NCI-H146 treated with DMSO at 0.1 percent for 48 hours (cell line): ENCODE results near the gene FAM222B.

Source experiments
- DNase-seq: peaks from one replicate; lab custom pipeline; 2025; ENCODE audit not compliant: unreplicated experiment; lab: John Stamatoyannopoulos, UW

The FAM222B gene

DNA sequence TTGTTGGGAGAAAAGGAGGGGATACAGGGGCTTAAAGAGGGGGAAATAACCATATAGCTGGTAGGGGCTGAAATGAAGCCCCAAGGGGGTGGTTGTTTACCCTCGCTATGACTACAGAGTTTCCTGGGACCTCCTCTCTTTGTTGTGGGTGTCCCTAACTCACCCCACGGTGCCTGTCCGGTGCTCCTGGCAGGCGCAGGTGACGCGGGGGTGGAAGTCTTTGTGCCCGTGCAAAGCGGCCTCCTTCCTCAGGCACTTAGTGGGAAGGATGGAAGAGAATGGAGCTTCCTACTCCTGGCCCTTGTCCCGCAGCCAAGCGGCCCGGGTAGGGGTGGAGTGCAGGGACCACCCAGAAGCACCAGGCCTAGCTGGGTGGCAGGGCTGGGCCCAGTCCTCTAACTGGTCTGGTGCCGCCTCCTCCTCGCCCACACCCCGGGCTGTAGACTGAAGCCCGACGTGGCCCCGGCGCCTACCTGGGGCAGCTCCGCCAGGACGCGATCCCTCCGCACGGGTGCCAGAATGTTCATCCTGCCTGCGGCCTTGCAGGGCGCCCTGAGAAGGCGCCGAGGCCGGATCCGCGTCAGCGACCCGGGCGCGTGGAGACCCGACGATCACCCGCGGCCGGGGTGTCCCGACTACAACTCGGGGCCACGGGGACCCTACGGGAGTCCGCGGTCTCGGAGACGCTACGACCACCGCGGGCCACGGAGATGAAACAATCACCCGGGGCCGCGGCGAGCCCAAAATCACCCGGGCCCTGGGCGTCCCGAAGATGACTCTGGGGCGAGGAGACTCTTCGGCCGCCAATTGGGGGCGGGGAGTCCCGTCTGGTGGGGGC lies 125.6 kb downstream of the FAM222B start:
- DNase-seq = no peak

DNA sequence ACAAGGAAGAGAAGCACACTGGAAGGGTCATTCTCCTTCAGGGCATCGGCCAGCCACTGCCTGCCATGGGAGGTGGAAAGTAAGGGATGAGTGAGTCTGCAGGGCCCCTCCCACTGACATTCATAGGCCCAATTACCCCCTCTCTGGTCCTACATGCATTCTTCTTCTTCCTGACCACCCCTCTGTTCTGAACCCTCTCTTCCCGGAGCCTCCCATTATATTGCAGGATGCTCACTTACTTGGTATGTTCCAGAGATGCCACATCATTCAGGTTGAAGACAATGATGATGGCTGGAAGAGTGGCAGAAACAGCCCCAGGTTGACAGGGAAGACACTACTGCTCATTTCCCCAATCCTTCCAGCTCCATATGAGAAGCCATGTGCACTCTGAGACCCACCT lies 127.4 kb downstream of the FAM222B start:
- no peak for DNase-seq

DNA sequence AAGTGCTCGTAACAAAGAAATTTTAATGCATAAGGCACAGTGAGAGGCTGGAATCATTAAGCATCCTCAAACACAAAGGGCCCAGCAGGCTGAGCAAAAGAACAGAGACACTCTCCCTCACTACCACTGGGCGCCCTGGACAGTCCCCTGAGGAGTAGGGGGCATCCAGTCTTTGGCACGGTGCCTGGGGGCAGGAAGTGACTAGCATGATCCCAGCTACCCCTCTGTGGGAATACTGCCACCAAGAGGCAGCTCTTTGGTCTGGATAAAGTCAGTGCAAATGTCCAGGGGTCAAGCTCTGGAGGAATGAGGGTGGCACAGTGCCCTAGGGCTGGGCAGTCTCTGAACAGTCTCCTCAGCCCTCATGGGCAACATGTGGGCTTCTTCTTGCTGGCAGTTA lies 128.3 kb downstream of the FAM222B start:
- DNase-seq = no peak

DNA sequence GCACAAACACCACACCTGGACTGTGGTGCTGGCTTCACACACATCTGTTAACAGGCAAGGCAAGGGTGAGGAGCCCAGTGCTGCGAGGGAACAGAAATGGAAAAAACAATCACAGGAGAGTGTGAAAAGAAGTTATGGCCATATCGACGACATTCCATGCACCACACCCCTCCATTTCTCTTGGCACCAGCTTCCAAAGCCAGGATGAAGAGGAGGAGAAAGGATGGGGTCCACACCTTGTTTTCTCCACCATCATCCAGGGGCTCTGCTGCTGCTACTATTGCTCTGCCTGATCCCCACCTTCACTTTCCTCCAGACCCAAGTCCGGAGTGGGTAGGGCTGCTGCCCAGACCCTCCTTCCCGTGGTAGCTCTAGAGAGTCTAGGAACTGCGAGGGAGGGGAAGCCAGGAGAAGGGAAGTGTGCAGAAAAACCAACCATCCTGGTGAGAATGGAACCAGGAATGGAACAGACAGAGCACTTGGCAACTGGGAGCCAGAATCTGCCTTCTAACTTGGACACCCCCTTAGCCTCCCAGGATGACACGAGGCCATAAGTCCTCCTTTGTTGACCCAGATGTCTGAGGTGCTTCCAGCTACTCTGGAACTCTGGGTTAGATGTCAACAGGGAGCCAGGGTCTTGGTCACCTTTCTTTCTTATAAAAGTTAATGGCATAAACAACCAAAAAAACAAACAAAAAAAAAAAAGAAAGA lies 129.7 kb downstream of the FAM222B start:
- DNase-seq = no peak

DNA sequence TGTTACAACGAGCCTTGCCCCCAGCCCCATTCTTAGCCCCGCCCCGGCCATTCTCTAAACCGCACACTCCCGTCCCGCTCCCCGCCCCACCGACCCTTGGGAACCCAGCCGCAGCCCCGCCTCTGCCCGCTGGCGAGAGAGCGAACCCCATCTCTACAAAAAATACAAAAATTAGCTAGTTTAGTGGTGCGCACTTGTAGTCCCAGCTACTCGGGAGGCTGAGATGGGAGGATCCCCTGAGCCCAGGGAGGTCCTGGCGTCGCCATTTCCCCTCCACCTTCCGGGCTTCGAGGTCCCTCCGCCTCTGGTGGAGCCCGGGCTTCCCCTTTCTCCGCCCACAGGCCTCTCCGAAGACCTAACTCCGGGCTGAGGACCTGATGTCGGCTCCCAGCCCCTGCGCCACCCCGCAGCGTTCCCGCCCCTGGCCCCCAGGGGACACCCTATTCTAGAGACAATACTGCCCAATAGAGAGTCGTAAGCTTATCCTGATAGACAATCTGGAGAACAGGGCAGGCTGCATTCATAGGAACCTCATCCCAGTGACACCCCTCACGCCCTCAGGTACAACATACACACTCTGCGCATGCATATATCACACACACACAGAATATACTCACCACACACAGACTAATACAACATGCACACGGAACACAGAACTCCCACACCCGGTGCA lies 130.4 kb downstream of the FAM222B start:
- no peak for DNase-seq

DNA sequence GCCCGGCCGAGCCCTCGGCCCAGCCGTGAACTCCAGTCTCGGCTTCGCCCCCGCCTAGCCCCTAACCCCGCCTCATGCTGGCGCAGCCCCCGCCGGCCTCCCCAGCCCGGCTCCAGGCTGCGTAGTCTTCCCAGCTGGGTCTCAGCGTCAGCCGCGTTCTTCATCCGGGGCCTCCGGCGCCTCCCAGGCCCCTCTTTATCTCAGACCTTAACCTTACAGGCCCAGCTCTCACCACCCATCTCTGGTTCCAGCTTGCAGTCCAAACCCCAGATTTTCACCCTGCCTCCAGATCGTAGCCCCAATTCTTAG lies 130.9 kb downstream of the FAM222B start, which contains the start of gene PROCA1:
TSS of gene PROCA1 (minus strand) at position 166 of the 309 bp plus-strand sequence. CDS start 228 bp downstream, outside the sequence.
- DNase-seq = no peak

DNA sequence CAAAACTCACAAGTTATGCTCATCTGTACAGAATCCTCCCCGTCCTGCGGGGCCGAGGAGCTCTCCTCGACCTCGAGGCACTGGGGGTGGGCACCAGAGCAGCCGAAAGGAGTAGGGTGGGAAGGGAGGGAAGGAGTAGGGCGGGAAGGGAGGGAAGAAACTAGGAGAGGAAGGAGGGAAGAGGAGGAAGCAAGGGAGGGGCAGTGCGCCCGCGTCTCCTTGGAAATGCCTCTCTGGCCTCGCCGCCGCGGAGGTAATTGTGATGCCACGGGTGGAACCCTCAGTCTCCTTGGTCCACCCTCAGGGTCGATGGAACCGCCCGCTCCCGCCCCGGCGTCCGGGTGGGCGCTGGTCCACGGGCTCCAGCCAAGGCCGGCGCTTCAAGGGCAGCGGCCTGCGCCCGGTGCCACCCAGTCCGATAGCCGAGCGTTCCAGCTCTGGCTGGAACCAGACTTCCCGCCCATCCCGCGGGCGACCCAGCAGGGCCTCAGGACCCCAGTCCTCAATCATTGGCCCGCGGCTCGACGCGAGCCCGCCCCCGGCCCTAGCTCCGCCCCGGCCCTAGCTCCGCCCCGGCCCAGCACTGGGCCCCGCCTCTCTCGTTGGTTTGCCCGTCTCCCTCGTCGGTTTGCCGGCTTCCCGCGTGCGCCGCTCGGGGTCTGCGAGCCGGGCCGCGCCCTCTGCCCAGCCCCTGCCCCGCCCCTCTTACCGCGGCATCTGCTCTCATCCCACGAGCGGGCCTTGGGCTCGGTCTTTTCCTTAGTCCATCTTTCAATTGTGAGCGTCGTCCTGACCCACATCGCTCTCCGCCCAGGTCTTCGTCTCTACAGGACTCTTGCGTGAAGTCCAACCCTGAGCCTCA lies 131.5 kb downstream of the FAM222B start:
- peak; percentile 73 for DNase-seq

DNA sequence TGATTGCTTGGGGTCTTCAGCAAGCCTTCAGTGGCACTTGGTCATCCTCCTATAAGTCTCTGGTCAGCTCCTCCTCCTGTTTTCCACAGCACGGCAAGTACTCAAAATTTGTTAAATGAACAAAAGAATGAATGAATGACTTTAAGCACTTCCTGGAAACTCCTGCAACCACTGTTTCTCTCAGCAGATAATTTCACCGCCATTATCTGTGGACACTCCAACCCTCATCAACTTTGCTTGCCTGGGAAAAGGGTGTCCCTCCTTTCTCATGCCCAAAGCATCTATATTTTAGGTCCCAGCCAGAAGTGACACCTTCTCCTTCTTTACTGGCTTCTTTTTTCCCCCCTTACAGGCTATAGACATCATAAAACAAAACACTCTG lies 135.3 kb downstream of the FAM222B start:
- no peak for DNase-seq

DNA sequence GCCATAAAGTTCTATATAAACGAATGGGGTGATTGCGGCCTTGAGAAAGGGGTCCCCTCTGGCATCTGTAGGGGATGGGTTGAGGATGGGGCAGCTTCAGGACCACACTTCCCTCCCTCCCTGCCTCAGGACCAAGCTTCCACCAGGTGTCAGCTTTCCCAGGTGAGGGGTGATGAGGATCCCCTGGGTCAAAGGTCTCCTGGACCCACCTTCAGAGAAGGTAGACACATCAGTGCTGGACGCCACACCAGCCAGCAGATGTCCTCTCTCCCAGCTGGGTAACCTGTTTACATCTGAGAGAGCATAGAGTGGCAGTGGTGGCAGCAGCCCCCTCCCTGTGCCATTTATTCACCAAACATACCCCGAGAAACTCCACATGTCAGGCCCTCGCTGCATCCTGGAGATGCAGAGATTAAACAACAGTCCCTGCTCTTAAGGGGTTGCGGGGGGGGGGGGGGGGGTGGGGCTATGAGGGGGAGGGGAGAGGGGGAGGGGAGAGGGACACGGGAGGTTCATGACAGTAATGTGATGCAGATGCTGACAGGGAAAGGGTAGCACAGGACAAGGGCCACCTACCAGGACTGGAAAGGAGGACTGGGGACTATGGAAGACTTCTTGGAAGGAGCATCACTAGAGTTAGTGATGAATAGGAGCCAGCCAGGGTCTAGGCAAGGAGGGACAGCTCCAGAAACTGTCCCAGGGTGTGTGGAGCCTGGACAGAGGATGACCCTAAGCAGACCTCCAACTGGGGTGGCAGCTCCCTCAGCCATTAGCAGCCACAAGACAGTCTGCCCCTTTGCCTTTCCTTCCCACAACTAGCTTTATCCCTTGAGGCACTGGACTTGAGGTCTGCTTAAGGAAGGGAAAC lies 135.9 kb downstream of the FAM222B start:
- no peak for DNase-seq
